ENCODE data around the gene GAS6.
A peak's percentile ranks its signal among the peaks of the same experiment; 100 is the strongest.

DNA sequence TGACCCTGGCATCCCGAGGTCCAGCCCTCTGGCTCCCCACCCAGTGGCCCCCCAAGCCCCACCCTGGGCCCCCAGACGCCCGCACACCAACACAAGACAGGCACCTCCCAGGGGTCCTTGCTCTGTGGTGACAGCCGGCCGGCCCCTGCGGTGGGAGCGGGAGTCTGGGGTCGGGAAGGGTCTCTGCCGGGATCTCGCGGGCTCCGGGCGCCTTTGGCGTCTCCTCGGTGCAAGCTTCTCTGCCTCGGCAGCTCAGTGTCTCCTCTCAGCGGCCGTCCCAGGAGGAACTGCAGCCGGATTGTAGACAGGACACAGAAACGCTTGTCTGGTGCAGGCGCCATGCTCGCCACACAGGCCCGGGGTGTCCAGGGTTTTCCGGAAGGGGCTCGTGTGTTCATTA lies 61.1 kb downstream of the GAS6 start:
- no peak for TF ChIP-seq EZH2 (IDR thresholded peaks at IDR 0.05; ENCODE audit: low read length, missing control alignments)
- TF ChIP-seq, protein P1, sequence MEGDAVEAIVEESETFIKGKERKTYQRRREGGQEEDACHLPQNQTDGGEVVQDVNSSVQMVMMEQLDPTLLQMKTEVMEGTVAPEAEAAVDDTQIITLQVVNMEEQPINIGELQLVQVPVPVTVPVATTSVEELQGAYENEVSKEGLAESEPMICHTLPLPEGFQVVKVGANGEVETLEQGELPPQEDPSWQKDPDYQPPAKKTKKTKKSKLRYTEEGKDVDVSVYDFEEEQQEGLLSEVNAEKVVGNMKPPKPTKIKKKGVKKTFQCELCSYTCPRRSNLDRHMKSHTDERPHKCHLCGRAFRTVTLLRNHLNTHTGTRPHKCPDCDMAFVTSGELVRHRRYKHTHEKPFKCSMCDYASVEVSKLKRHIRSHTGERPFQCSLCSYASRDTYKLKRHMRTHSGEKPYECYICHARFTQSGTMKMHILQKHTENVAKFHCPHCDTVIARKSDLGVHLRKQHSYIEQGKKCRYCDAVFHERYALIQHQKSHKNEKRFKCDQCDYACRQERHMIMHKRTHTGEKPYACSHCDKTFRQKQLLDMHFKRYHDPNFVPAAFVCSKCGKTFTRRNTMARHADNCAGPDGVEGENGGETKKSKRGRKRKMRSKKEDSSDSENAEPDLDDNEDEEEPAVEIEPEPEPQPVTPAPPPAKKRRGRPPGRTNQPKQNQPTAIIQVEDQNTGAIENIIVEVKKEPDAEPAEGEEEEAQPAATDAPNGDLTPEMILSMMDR (conservative IDR thresholded peaks at IDR 0.05 in 1 of 2, IDR thresholded peaks at IDR 0.05 in 1 of 2; ENCODE audit: low read depth in 1 of 2, low read length in 2 of 2) = peak in 1 of 2 donors; percentile 24
